ENCODE measurements around the gene HECTD2.

- TF ChIP-seq CTCF (IDR thresholded peaks at IDR 0.05) (no peak), POLR2A (IDR thresholded peaks at IDR 0.05) (no peak)
Observed at GRCh38 chr10:91528080-91528479, 117.9 kb downstream of the HECTD2 start.
